Islet of Langerhans (tissue), 1 donor: ENCODE data around the gene GLCE.
"Not testable (repeated sequence)": the region's sequence is repeated elsewhere in the genome, so short reads cannot be mapped to it uniquely, and the experiment has no call there.

Experiments used
- FAIRE-seq: peaks from one replicate; lab custom pipeline; 2011; peaks lifted over from hg19 to GRCh38; lab: Jason Lieb, UNC

GLCE gene

DNA sequence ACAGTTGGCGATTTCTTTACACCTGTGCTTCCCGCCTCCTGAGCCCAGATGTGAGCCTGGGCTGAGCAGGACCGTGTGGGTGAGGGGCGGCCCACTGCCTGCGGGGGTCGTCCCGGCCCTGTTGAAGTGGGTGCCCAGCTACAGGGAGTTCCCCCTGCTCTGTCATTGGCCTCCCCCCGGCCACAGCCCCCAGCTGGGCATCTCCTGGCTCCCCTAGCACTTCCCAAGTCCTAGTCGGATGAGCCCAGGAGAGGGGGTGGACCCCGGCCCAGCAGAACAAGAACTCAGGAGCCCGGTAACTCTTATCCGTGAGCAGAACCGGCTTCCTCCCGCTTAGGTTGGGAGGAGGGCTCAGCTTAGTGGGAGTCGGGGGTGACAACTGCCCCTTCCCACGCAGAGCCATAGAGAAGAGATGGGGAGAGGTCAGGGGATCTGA is 139.0 kb downstream of the GLCE start:
- no peak for FAIRE-seq

DNA sequence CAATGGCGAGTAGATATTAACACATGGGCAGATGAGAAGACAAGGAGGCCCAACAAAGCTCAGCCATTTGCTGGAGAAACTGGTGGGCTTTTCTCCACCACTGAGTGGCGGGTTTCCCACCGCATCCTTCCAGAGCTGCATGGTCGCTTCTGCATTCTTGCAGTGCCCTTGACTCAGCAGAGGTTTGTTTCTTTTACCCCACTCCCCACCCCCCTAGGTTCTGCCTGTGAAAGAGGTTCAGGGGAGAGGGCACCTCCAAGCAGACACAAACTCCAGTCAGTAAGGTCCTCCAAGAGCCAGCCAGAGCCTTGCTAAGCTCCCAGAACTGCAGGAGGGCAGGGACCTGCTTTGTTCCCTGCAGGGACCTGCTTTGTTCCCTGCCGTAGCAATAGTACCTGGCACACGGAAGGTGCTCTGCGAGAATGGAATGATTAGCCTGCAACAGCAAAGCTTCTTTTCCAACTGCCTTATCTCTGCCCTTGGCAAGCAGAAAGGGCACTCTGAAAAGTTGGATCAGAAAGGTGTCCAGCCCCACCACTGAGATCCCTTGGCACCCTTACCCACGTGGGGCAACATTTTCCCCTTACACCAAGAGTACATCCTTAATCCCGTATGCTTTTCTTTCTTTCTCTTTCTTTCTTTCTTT is 139.6 kb downstream of the GLCE start:
- FAIRE-seq: no peak

DNA sequence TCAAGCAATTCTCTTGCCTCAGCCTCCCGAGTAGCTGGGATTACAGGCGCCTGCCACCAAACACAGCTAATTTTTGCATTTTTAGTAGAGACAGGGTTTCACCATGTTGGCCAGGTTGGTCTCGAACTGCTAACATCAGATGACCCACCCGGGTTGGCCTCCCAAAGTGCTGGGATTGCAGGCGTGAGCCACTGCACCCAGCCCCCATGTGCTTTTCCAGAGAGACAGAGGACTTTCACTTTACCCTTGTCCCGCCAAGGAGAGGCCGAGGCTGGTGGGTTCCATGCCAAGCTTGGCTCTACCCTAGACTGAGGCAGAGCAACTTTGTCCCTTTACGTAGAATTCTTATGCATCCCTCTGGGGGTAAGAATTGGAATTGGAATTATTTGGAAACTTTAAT is 140.7 kb downstream of the GLCE start:
- FAIRE-seq: not testable (repeated sequence)

DNA sequence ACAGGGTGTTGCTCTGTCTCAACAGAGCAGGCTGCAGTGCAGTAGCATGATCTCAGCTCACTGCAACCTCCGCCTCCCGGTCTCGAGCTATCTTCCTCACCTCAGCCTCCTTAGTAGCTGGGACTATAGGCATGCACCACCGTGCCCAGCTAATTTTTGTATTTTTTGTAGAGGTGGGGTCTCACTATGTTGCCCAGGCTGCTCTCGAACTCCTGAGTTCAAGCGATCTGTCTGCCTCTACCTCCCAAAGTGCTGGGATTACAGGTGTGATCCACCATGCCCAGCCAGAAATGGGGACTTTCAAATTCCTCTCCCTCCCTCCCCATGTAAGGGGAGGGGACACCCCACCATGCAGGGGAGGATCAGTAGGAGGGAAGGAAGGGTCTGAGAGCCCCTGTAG is 141.7 kb downstream of the GLCE start:
- not testable (repeated sequence) for FAIRE-seq

DNA sequence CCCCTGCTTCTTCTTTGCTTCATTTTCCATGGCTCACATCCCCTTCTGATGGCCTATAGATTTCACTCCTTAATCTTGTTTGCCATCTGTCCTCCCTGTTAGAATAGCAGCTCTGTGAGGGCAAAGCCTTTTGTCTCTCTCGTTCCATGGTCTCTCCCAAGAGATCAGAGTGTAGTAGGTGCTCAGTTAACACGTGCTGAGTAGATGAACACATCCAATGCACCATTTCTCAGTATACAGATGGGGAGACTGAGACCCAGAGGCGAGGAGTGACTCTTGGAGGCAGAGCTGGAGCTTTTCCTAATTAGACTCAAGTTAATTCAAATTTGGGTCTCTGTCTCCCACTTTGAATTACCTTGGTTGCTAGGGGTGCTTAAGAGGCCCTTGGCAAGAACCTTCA is 142.5 kb downstream of the GLCE start:
- FAIRE-seq: no peak

DNA sequence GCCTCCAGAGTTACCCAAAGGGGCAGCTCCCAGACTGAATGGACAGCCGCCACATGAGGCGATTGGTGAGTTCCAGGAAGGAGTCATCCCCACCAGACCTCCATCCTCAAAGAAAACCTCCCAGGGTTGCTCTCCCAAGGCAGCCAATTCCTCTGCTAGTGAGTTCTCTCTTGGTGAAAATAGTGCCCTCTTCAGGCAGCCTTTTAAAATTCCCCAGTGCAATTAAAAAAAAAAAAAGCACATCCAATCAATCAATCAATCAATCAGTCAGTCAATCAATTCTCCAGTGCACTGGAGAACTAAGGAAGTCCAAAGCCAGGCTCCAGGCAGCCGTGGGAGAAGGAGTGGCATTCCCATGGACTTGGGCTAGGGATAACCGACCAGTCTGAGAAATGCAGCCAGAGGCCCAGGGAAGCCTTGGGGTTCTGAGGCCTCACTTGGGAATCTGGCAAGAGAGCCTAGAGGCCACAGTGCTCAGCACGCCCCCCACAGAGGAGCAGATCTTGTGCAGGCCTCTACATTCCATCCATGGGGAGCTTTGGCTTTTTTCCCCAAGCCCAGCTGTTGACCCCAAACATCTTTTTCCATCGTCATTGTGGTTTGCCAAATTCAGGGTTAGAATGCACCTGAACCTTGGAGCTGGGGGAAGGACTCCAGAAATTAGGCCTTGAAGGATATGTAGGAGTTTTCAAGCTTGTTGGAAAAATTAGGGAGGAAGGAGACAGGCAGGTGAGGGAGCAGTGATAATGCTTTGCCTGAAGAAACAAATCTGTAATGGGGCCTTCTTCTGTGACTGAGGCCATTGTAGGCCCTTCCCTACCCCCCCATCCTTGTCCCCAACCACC is 143.1 kb downstream of the GLCE start:
- FAIRE-seq: no peak

DNA sequence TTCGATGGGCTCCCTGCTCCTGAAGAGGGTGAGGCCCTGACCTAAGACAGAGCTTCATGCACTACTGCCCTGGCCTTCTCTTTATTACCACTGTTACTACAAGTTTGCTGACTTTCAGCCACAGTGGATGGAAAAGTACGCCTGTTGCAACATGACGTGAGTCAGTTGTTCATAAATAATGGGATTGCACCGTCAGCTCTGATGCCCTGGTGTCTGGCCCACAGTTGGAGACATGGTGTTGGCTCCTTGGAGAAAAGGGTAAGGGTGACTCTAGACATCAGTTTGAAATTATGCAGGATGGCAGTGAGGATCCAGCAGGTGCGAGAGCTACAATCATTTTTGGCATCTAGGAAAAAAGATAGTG is 143.7 kb downstream of the GLCE start:
- no peak for FAIRE-seq

DNA sequence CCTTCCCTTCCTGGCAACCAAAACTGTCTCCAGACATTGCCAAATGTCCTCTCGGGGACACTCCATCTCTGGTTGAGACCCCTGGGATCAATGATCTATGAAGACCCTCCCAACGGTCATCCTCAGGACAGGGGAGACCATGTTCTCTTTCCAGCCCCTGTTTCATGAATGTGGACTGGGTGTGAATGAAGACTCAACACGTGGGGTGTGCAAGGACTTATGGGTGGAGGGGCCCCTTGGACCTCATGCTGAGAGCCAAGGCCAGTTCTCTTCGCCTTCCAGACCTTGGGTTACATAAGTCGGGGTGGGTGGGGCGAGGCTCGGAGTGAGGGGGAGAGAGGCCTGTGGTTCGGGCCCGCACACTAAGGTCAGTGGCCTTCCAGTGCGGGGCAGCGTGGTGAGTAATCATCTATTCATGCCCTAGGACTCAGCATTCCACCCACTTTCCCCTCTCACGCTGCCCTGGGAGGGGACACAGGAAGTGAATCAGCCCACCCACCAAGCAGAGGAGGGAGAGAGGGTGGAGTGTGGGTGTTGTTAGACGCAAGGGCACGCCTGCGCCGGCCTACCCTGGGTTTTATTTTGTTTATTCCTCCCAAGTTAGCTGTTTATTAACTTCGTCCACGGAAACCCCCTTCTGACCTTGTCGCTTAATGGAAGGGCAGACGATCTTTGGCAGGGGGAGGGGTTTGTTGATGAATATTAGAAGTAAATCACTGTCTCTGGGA is 144.9 kb downstream of the GLCE start:
- FAIRE-seq: no peak

DNA sequence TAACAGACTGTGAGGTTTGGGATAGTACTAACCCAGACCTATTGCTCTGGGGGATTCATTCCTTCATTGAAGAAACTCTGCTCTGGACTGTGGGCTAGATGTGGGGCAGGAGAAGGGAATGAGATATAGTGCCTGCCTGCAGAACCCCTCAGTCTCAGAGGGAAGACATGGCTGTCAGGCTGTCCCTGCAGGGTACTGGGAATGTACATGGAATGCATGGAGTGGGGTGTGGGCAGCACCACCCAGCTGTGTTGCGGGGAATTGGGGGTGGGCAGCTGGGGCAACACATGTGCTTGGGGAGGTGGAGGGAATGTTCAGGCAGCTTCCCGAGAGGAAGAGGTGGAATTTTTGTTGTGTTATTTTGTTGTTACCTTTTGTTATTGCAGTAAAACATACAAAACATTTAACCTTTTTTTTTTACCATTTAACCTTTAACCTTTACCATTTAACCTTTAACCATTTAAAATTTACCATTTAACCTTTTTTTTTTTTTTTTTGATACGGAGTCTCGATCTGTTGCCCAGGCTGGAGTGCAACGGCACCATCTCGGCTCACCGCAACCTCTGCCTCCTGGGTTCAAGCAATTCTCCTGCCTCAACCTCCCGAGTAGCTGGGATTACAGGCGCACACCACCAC is 145.6 kb downstream of the GLCE start:
- FAIRE-seq: no peak

DNA sequence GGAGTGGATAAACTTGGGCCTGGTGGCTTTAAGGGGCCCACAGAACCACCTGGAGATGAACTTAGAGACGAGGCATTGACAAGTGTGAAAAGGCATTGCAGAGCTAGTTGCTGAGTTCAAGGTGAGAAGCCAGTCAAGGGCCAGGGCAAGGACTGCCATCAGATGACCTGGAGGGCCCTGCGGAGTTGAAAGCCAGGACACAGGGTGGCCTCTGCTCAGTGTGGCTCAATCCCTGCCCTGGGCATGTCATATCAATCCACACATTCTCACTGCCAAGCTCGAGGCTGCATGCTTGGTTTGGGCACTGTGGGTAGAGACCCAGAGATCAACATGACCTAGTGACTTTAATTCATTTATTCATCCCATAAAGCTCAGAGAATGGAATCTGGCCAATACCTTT is 147.5 kb downstream of the GLCE start:
- no peak for FAIRE-seq

DNA sequence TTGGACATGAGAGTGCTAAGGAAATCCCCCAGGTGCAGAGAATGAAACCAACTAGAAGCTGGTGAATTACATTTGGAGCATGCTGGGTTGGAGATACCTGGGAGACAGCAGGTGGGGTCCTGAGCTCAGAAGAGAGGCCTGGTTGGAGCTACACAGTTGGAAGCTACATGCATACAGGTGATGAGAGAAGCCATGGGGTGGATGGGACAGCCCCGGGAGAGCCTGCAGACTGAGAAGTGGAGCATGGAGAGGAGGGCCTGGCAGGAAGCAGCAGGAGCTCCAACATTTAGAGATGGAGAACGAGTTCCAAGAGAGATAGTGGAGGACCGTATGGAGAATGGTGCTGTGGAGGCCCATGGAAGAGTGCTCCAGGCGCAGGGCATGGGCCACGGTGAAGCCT is 148.5 kb downstream of the GLCE start:
- FAIRE-seq: no peak

DNA sequence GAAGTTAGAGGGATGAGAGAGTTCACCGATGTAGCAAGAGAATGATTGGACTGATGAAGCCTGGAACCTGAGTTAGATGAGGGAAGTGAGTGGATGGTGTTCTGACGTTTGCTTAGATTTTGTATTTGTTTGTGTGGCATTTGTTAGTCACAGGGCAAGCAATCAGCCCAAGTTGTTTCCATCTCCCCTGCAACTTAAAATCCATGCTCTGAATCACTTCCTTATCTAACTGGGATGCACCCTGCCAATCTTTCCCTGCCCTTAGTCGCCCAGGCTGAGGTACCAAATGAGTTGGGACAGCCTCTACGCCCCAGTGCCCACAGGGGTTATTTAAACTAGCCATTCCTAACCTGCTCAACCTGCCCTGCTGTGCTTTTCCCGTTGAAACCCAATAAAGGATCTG is 150.9 kb downstream of the GLCE start:
- FAIRE-seq: no peak

DNA sequence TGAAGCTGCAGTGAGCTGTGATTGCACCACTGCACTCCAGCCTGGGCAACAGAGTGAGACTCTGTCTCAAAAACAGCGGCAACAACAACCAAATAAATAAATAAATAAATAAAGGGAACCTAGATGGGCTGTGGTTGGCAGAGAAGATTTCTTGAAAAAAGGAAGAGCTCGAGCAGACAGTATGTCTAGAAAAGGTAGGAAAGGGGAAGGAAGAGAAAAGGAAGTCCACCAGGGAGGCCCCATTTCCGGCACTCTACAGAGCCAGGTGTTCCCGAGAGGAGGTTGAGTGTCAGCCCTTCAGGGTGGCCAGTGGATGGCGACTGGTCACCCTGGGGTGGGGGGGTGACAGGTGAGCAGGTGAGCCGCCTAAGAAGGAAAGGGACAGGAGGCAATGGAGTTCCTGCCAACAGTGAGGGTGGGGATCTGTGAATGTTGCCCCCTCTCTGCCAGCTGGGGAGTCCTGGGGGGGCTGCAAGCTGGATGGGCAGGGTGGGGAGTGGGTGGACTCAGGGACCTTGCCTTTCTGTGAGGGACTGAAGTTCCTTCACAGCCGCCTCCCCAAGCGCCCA is 153.1 kb downstream of the GLCE start:
- FAIRE-seq: no peak

DNA sequence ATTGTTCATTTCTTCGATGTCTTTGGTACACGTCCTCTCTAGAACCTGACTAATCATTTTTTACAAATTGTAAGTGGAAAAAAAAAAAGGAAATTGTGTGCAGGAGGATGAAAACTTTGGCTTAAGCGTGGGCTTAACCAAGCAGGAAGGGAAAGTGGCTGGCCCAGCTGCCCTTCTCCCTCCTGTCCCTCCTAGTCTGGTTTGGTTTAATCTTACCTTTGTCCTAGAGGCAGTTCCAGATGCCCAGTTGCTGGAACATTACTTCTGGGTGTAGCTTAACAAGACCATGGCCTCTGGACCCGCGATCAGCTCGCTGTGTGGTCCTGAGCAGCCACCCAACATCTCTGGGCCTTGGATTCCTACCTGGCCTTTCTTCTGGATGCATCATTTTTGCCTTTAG is 153.7 kb downstream of the GLCE start:
- no peak for FAIRE-seq

DNA sequence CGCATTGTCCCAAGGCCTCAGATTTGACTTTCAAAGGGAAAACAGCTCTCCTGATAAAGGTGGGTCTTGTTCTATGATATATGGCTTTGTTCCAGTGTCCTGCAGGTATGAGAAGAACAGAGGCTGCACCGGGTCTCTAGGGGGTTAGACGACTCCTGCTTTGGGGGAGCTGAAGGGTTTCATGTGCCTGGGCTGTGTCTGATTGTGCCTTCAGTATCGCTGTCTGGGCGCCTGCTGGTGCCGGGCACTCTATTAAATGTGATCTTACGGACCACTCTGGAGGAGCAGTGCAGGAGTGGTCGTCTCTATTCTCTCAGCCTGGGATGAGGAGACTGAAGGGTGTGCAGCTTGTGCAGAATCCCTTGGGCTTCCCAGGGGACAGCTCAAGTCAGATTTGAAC is 154.3 kb downstream of the GLCE start:
- no peak for FAIRE-seq

DNA sequence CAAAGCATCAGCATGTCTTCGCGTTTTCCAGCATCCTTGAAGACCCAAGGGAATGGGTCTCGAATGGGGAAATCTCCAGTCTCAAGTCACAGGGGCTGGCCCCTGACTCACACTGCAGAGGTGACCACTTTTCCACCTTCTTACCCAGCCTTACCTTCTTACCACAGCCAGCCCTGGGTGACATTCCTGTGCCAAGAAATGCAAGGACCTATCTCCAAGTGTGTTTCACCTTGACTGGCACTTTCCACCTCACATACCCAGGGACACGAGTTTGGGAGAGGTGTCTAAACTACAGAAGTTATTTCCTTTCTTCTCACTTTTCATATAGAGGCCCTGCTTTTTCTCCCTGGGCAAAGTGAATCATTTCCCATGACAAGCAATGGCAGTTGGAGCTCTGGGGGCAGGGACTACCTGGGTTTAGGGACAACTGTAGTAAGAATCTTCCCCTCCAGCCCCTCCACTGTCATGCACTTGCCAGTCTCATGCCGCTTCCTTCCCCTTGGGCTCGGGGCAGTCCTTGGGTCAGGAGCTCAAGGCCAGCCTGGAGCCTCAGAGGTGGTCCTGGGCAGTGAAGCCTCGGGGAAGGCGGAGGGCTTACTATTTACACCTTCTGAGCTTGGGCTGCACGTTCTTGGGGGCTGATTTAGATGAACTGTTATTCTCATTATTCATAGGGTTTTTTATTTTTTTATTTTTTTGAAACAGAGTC is 155.1 kb downstream of the GLCE start:
- no peak for FAIRE-seq

DNA sequence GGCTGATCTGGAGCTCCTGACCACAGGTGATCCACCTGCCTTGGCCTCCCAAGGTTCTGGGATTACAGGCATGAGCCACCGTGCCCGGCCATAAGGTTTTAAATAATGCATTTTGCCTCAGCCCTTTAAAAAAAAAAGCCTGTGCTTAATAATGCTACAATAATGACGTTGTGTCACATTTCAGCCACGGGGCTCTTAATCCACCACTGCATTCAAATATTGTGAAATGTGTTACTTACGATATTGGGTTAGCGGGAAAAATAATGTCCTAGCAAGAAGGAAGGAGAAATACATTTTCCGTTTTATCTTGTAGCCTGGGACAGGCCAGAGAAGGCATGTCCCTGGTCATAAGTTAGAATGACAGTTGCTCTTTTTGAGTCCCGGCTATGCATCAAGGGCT is 155.9 kb downstream of the GLCE start:
- no peak for FAIRE-seq

DNA sequence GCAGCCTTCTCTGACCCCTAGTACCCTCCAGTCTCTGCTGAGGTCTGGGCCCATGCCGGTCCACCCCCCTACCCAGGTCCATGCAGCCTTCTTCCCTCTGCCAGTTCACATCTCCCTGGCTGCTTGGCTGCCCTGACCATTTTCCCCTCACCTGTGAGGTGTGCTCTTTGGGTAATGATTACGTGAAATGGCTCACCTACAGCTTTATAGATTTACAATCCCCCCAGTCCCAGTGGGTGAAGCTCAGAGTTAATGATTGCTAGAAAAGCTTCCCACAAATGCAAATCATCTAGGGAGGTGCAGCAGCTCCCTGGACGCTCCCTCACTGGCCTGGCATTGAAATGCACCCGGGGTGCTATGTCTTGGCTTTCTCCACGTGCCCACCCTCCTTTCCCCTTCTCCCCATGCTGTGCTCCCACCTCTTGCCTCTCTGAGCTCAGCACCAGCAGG is 157.0 kb downstream of the GLCE start:
- FAIRE-seq: no peak

DNA sequence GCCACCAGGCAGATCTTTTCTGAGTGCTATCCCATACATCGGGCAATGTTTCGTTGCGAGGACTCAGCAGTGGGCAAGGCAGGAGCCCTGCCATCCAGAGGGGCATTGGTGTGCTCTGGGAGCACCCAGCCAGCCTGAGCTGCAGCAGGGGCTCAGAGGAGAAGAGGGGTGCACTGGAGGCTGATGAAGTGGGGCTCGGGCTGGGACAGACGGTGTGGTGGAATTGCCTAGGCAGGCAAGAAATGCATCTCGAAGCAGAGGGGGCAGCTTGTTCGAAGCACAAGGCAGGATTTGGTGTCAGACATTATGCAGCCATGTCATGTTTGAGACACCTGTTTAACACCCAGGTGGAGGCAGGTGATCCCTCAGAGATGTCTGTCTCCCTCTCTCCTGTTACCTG is 157.6 kb downstream of the GLCE start:
- no peak for FAIRE-seq

DNA sequence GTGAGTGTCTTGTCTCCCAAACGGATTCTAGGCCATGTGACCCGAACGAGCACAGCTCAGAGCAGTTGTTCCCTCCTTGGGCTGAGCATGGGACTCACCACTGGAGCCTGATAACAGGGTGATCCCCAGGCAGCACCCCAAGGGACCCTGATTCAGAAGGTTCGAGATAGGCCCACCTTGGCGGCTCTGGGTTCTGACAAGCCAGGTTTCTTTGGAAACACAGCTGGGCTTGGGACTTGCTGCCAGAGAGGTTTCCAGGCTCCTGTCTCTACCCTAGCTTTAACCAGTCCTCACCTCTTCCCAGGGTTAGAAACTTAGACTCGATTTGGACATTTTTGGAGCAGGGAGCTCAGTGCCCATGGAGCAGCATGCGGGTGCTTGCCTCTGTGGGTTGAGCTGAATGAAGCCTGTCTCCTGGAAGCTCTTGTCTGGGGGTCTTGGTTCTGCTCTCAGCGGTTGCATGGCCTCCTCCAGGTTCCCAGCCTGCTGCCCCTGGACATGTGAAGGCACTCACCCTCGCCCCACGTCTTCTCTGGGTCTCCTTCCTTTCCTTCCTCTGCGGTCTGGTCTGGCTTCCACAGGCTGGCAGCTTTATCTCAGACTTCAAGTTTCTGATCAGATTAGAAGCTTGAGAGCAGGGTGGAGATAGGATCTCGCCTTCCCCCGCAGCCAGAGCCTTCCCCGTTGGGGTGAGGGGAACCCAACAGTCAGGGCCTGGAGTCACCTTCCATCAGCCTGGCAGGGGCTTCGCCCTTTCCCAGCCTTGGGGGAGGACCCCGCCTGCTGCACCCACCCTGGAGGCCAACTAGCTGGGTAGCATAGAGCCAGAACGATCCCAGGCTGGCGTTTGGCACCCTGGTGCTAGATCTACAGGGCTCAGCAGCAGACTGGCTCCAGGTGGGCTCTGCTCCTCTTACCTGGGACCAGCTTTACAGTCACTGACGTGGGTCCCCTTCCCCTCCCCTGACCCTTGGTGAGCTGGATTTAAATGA is 159.2 kb downstream of the GLCE start:
- FAIRE-seq: no peak
